Mononuclear cell (primary cell): ENCODE data around the gene TFAM. TPM values are rescaled to one million over a fixed set of nuclear protein-coding genes. Genes with fewer than 3 reads are reported as not detected.

ENCODE experiments used
- H3K27me3 ChIP-seq: 2 replicates; pipeline ENCODE4 v1.6.0; 2011; ENCODE audit warnings: low read length, control low read depth; ENCODE audit not compliant: insufficient read depth
- H3K4me1 ChIP-seq: 2 replicates; pipeline ENCODE4 v1.5.1; 2011; ENCODE audit warnings: mild to moderate bottlenecking, low read length, control low read depth; ENCODE audit not compliant: insufficient read depth
- H3K4me3 ChIP-seq: 2 replicates; pipeline ENCODE4 v1.5.1; 2011; ENCODE audit warnings: mild to moderate bottlenecking, low read length, moderate library complexity
- H3K9me3 ChIP-seq: 2 replicates; pipeline ENCODE4 v1.5.1; 2011; ENCODE audit warnings: low read depth, mild to moderate bottlenecking, control low read depth, low read length
- total RNA-seq: library from RNA; depleted of rRNA; stranded (reverse); fragments of >200 nt; gene quantifications from one replicate; pipeline ENCODE4 v1.2.3, GENCODE V29; 2012

Gene TFAM
- total RNA-seq, 1 donor: 32.8 TPM

- H3K27me3 ChIP-seq: no peaks in the 10 kb centered on the region
- H3K4me3 ChIP-seq: no peak overlapping the region
- no peaks in the 10 kb centered on the region for H3K9me3 ChIP-seq
- H3K4me1 ChIP-seq: peaks cover 21% of the 10 kb centered on the region
Measured at GRCh38 chr10:58360412-58361004, 24.7 kb upstream of the TFAM start.

- Histone ChIP-seq H3K27me3 (no peaks in the 10 kb centered on the region), H3K4me3 (no peak overlapping the region), H3K4me1 (peaks cover 21% of the 10 kb centered on the region), H3K9me3 (no peaks in the 10 kb centered on the region)
Measured at GRCh38 chr10:58361353-58361752, 23.9 kb upstream of the TFAM start.

DNA sequence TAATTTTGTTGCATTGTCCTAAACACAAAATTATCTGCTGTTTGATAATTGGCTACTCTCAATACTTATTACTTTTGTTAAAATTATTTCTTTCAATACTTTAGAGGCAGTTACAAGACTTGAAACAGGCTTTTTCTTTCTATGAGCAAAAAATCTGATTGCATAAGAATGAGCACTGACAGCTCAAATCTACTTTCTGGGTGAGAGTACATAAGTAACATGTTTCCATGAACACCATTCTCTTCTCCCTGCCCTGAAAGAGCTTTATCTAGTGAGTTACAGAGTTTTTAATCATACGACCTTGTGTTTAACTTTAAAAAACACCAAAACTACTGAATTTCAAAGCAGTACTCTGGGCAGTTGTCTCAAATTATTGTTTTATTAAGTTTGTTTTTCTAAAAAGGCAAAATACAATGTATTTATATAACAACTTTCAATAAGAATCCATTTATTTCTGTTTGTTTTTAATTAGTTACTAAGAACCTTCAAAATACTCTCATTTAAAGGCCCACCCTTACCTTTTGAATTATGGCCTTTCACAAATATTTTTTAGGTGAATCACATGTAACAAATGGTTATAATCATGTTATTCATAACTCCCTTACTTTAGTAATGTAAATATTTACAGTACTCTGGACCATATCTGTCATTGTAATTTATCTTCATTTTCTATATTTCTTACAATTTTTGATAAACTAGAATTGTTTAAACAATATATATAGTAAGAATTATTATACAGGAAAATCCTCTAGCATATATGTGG, 23.0 kb upstream of the TFAM start:
- peaks cover 21% of the 10 kb centered on the region for H3K4me1 ChIP-seq
- no peaks in the 10 kb centered on the region for H3K27me3 ChIP-seq
- no peak overlapping the region for H3K4me3 ChIP-seq
- no peaks in the 10 kb centered on the region for H3K9me3 ChIP-seq

GRCh38 chr10:58367069-58367468, 18.1 kb upstream of the TFAM start:
- Histone ChIP-seq H3K4me3 (no peak overlapping the region), H3K4me1 (no peaks in the 10 kb centered on the region), H3K9me3 (no peaks in the 10 kb centered on the region), H3K27me3 (no peaks in the 10 kb centered on the region)

DNA sequence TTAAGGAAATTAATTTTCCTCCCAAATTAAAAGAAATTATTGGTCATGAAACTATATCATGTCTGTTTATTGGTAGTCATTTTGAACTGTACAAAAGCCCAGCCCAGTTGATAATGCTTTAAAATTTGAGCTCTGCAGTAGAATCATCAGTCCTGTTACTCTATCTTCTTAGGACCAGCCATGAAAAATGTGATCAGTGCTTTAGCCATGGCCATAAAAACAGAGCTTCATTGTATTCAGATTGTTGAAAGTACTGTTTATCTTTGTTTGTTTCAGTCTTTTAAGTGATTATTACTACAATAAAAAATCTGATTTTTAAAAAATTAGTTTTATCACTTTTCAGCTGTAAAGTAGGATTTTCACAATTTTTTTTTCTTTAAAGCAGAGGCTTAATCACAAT, 13.7 kb upstream of the TFAM start:
- H3K4me3 ChIP-seq: no peak overlapping the region
- no peaks in the 10 kb centered on the region for H3K4me1 ChIP-seq
- H3K9me3 ChIP-seq: no peaks in the 10 kb centered on the region
- no peaks in the 10 kb centered on the region for H3K27me3 ChIP-seq

DNA sequence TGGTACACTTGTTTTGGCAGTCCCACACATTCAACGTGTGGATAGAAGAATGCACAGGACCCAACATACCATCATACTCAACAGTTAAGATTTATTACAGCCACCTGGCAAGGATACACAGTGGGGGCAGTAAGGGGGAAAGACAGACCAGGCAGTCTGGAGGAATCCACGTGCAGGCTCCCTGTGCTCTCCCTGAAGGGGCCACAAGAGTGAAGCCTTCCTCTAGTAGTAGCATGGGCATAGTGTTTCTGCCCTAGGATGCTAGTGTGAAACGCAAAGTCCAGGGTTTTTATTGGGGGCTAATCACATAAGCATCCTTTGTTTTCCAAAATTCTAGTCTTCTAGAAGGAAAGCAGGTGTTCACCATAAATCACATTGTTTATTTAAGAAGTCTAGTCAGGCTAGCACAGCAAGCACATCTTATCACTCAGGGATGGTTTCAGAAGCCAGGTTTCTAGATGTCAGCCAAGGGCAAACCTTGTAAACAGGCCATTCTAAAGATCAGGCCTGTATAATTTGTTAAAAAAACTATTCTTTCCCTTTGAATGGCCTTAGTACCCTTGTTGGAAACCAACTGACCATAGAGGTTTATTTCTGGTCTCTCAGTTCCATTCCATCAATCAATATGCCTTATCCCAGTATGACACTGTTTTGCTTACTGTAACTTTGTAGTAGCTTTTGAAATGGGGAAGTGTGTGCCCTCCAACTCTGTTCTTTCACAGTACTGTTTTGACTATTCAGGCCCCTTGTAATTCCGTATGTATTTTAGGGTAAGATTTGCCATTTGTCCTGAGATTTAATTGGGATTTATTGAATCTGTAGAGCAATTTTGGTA, 12.4 kb upstream of the TFAM start:
- no peaks in the 10 kb centered on the region for H3K9me3 ChIP-seq
- H3K4me1 ChIP-seq: no peaks in the 10 kb centered on the region
- no peaks in the 10 kb centered on the region for H3K27me3 ChIP-seq
- no peak overlapping the region for H3K4me3 ChIP-seq

- no peaks in the 10 kb centered on the region for H3K27me3 ChIP-seq
- H3K4me3 ChIP-seq: no peak overlapping the region
- no peaks in the 10 kb centered on the region for H3K9me3 ChIP-seq
- no peaks in the 10 kb centered on the region for H3K4me1 ChIP-seq
Measured at GRCh38 chr10:58373442-58373827, 11.8 kb upstream of the TFAM start.

GRCh38 chr10:58382489-58382995, 2.7 kb upstream of the TFAM start:
- Histone ChIP-seq H3K4me1 (peaks cover 32% of the 10 kb centered on the region), H3K9me3 (no peaks in the 10 kb centered on the region), H3K4me3 (no peak overlapping the region), H3K27me3 (no peaks in the 10 kb centered on the region)

DNA sequence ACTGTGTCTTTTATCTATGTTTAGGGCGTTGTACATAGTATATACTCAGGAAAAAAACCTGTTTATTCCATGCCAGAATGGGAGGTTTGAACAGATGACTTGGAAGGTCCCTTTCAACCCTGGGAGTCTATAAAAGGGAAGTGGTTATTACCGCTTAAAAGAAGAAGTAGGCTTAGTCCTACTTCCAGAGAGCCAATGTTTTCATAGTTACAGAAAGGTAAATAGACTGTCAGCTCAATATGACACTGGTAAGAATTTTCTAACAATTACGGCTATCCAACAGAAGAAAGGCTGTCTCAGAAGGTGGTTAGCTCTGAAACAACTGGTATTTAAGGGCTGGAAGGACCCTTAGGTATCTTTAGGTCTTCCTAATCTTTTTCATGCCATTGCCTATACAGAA, 1.1 kb upstream of the TFAM start:
- Histone ChIP-seq H3K4me1 (peaks cover 32% of the 10 kb centered on the region), H3K27me3 (no peaks in the 10 kb centered on the region), H3K4me3 (peak overlapping the region; percentile 83), H3K9me3 (no peaks in the 10 kb centered on the region)

GRCh38 chr10:58384544-58384998, 639 bp upstream of the TFAM start:
- H3K4me3 ChIP-seq: peak overlapping the region; percentile 83
- no peaks in the 10 kb centered on the region for H3K27me3 ChIP-seq
- H3K4me1 ChIP-seq: peaks cover 32% of the 10 kb centered on the region
- H3K9me3 ChIP-seq: no peaks in the 10 kb centered on the region

GRCh38 chr10:58385784-58386112, 538 bp downstream of the TFAM start:
- Histone ChIP-seq H3K4me3 (peak overlapping the region; percentile 83), H3K27me3 (no peaks in the 10 kb centered on the region), H3K9me3 (no peaks in the 10 kb centered on the region), H3K4me1 (peaks cover 32% of the 10 kb centered on the region)

DNA sequence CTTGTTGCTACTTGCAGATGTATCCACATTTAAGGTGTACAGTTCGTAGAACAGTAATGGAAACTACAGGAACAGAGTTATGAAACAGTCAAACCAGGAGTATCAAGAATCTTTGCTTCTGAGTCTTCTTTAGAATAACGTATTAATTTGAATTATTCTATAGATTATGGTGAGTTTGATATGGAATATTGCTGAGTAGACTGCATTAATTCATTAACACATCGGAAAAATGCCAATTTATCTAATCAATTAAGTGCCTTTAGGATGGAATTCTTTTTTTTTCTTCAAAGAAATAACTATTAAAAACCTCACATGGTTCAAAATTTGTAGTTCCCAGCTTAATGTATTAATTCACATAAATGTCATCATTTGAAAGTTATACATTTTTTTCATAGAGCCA, 3.8 kb downstream of the TFAM start:
- H3K4me1 ChIP-seq: peaks cover 26% of the 10 kb centered on the region
- no peaks in the 10 kb centered on the region for H3K9me3 ChIP-seq
- no peaks in the 10 kb centered on the region for H3K27me3 ChIP-seq
- H3K4me3 ChIP-seq: no peak overlapping the region

DNA sequence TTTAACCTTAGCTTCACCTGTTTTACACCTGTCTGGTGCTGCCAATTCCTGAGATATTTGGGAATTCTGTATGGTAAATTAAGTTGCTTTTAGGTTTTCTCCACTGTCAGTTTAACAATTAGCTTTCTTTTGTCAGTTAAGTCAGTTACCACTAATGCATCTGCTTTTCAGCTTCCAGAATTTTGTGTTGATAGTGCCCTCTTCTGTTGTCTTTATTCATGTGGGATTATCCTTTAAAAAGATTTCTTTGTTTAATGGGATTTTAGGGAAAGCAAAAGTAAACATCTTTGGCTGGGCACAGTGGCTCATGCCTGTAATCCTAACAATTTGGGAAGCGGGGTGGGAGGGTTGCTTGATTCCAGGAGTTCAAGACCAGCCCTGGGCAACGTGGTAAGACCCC, 8.1 kb downstream of the TFAM start:
- H3K27me3 ChIP-seq: no peaks in the 10 kb centered on the region
- H3K9me3 ChIP-seq: no peaks in the 10 kb centered on the region
- H3K4me3 ChIP-seq: no peak overlapping the region
- H3K4me1 ChIP-seq: no peaks in the 10 kb centered on the region

DNA sequence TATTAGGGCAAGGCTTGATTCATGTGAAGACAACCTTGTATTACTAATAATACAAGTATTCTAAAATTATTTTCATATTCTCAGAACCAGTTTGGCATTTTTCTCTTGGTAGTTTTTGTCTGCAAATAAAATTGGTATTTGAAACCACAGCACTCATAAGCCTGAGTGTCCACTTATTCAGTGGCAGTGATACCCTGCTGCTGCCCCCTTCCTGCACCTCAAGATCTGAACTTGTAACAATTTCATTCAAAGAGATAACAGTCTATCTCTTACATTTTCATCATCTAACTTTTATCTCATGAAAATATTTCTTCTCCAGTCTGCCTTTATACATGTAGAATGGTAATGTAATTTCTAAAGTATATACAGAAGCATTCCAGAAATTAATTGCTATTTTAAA, 9.3 kb downstream of the TFAM start:
- no peaks in the 10 kb centered on the region for H3K9me3 ChIP-seq
- H3K27me3 ChIP-seq: no peaks in the 10 kb centered on the region
- no peak overlapping the region for H3K4me3 ChIP-seq
- no peaks in the 10 kb centered on the region for H3K4me1 ChIP-seq

- Histone ChIP-seq H3K27me3 (no peaks in the 10 kb centered on the region), H3K4me3 (no peak overlapping the region), H3K4me1 (no peaks in the 10 kb centered on the region), H3K9me3 (no peaks in the 10 kb centered on the region)
Measured at GRCh38 chr10:58396057-58396456, 10.8 kb downstream of the TFAM start.
